ENCODE data around the gene FOXK1. TPM values are rescaled to one million over a fixed set of nuclear protein-coding genes. Genes with fewer than 3 reads are reported as not detected.
"Not testable (repeated sequence)": the region's sequence is repeated elsewhere in the genome, so short reads cannot be mapped to it uniquely, and the experiment has no call there.

The FOXK1 gene
- total RNA-seq, 2 donors from 2014 or later = 29.6 to 30.8 TPM

GRCh38 chr7:4641667-4642467 lies 40.2 kb upstream of the FOXK1 start:
- no peaks in the 10 kb centered on the region for H3K9me3 ChIP-seq
- no peaks in the 10 kb centered on the region for H3K36me3 ChIP-seq
- TF ChIP-seq CTCF (IDR thresholded peaks at IDR 0.05) = no peak
- peak overlapping the region; percentile 60 for H3K4me3 ChIP-seq
- no peaks in the 10 kb centered on the region for H3K4me1 ChIP-seq
- intact Hi-C loops (cut with DNase I) = loop anchor here (2.0 to 5.0 kb wide), 2 partner anchors 39 to 110 kb away; no protein-coding TSS in a partner anchor
- peak overlapping the region; percentile 77 for H3K27ac ChIP-seq
- DNase-seq = peak; percentile 92
- peak overlapping the region; percentile 61 to 80 for H3K9ac ChIP-seq (ENCODE audit: low read depth in 2 of 2, low read length in 2 of 2)
- no peaks in the 10 kb centered on the region for H3K27me3 ChIP-seq

- peak overlapping the region; percentile 52 to 61 for H3K9ac ChIP-seq (ENCODE audit: low read depth in 2 of 2, low read length in 2 of 2)
- no peaks in the 10 kb centered on the region for H3K4me1 ChIP-seq
- no peak for DNase-seq
- H3K9me3 ChIP-seq = no peaks in the 10 kb centered on the region
- no peaks in the 10 kb centered on the region for H3K27me3 ChIP-seq
- intact Hi-C loops (cut with DNase I) = loop anchor here (2.0 to 5.0 kb wide), 2 partner anchors 38 to 110 kb away; no protein-coding TSS in a partner anchor
- TF ChIP-seq CTCF (IDR thresholded peaks at IDR 0.05) = no peak
- peak overlapping the region; percentile 77 for H3K27ac ChIP-seq
- no peaks in the 10 kb centered on the region for H3K36me3 ChIP-seq
- H3K4me3 ChIP-seq = peak overlapping the region; percentile 60
Measured at GRCh38 chr7:4642468-4643203, 39.5 kb upstream of the FOXK1 start.

- DNase-seq; H3K4me1 ChIP-seq; H3K27me3 ChIP-seq; H3K4me3 ChIP-seq; H3K9ac ChIP-seq (ENCODE audit: low read depth in 2 of 2, low read length in 2 of 2); H3K27ac ChIP-seq; H3K9me3 ChIP-seq; H3K36me3 ChIP-seq: not testable (repeated sequence)
- intact Hi-C loops (cut with DNase I) = loop anchor here (2.0 to 5.0 kb wide), 2 partner anchors 38 to 109 kb away; no protein-coding TSS in a partner anchor
Measured at GRCh38 chr7:4643204-4643471, 39.0 kb upstream of the FOXK1 start.

GRCh38 chr7:4645246-4645645 lies 36.8 kb upstream of the FOXK1 start:
- H3K36me3 ChIP-seq = no peaks in the 10 kb centered on the region
- no peak overlapping the region for H3K4me3 ChIP-seq
- intact Hi-C loops (cut with DNase I) = no loop called here
- no peak for TF ChIP-seq CTCF (IDR thresholded peaks at IDR 0.05)
- H3K27ac ChIP-seq = no peak overlapping the region
- no peaks in the 10 kb centered on the region for H3K9me3 ChIP-seq
- no peak overlapping the region for H3K9ac ChIP-seq (ENCODE audit: low read depth in 2 of 2, low read length in 2 of 2)
- no peaks in the 10 kb centered on the region for H3K4me1 ChIP-seq
- no peak for DNase-seq
- H3K27me3 ChIP-seq = no peaks in the 10 kb centered on the region

- H3K4me3 ChIP-seq = no peak overlapping the region
- H3K36me3 ChIP-seq = no peaks in the 10 kb centered on the region
- H3K27me3 ChIP-seq = no peaks in the 10 kb centered on the region
- H3K27ac ChIP-seq = no peak overlapping the region
- no peak for DNase-seq
- intact Hi-C loops (cut with DNase I) = no loop called here
- H3K9ac ChIP-seq (ENCODE audit: low read depth in 2 of 2, low read length in 2 of 2) = no peak overlapping the region
- no peaks in the 10 kb centered on the region for H3K4me1 ChIP-seq
- no peaks in the 10 kb centered on the region for H3K9me3 ChIP-seq
- no peak for TF ChIP-seq CTCF (IDR thresholded peaks at IDR 0.05)
Measured at GRCh38 chr7:4648111-4648510, 34.0 kb upstream of the FOXK1 start.

Data from colonic mucosa (tissue), 4 donors.